Large intestine (tissue), 3 donors: ENCODE results near the gene HAND1. TPM values are rescaled to one million over a fixed set of nuclear protein-coding genes. Genes with fewer than 3 reads are reported as not detected.
"Not testable (repeated sequence)": the region's sequence is repeated elsewhere in the genome, so short reads cannot be mapped to it uniquely, and the experiment has no call there.

ENCODE experiments used
- DNase-seq, 2 donors: peaks; one replicate each; pipeline versions ENCODE4 v3.0.0 to v3.0.0-alpha.2; 2013
- H3K27ac ChIP-seq: one replicate; pipeline ENCODE4 v1.5.1; 2013; ENCODE audit warnings: low read length
- H3K27me3 ChIP-seq: 2 replicates; pipeline ENCODE4 v1.6.1; 2013; ENCODE audit warnings: low read length; ENCODE audit not compliant: control insufficient read depth, insufficient read depth
- H3K36me3 ChIP-seq: 2 replicates; pipeline ENCODE4 v1.6.1; 2013; ENCODE audit warnings: low read length; ENCODE audit not compliant: control insufficient read depth, insufficient read depth
- H3K4me1 ChIP-seq: one replicate; pipeline ENCODE4 v1.6.1; 2013; ENCODE audit warnings: low read length; ENCODE audit not compliant: control insufficient read depth, insufficient read depth
- H3K4me3 ChIP-seq: one replicate; pipeline ENCODE4 v1.5.1; 2013; ENCODE audit warnings: low read length
- H3K9me3 ChIP-seq: one replicate; pipeline ENCODE4 v1.6.1; 2013; ENCODE audit warnings: mild to moderate bottlenecking, low read depth, low read length, moderate library complexity; ENCODE audit not compliant: control insufficient read depth
- WGBS: methylation state at CpG from one replicate; pipeline ENCODE4 v1.1.5; 2013; ENCODE audit warnings: low lambda C conversion rate; ENCODE audit not compliant: insufficient coverage; 5-methylcytosine and 5-hydroxymethylcytosine counted together
- polyA plus RNA-seq: library from polyadenylated mRNA; unstranded; fragments of 120-200 nt; gene quantifications from one replicate; pipeline ENCODE4 v1.2.1, GENCODE V29; 2013

The HAND1 gene
- polyA plus RNA-seq, 1 donor, result 7.8 TPM

- no peaks in the 10 kb centered on the region for H3K9me3 ChIP-seq
- no peak overlapping the region for H3K4me3 ChIP-seq
- WGBS, result no CpG with 5 or more reads among the region's 2 CpGs
- peaks cover 26% of the 10 kb centered on the region for H3K27me3 ChIP-seq
- H3K27ac ChIP-seq, result no peak overlapping the region
- no peaks in the 10 kb centered on the region for H3K36me3 ChIP-seq
- no peak for DNase-seq
- H3K4me1 ChIP-seq, result peaks cover 27% of the 10 kb centered on the region
Observed at GRCh38 chr5:154519359-154519758, 41.3 kb upstream of the HAND1 start.

- peaks cover 19% of the 10 kb centered on the region for H3K4me1 ChIP-seq
- H3K9me3 ChIP-seq, result no peaks in the 10 kb centered on the region
- no peak overlapping the region for H3K27ac ChIP-seq
- H3K4me3 ChIP-seq, result no peak overlapping the region
- WGBS, result no CpG with 5 or more reads among the region's 8 CpGs
- H3K36me3 ChIP-seq, result no peaks in the 10 kb centered on the region
- peaks cover 32% of the 10 kb centered on the region for H3K27me3 ChIP-seq
- DNase-seq, result no peak
Observed at GRCh38 chr5:154518438-154518867, 40.4 kb upstream of the HAND1 start.

- peaks cover 32% of the 10 kb centered on the region for H3K27me3 ChIP-seq
Observed at GRCh38 chr5:154517810-154518437, 39.9 kb upstream of the HAND1 start.

GRCh38 chr5:154517181-154517580 is 39.2 kb upstream of the HAND1 start:
- DNase-seq, result no peak
- WGBS, result no CpG with 5 or more reads among the region's 7 CpGs
- Histone ChIP-seq H3K27me3 (peaks cover 35% of the 10 kb centered on the region), H3K36me3 (no peaks in the 10 kb centered on the region), H3K9me3 (no peaks in the 10 kb centered on the region), H3K4me1 (peaks cover 11% of the 10 kb centered on the region), H3K27ac (no peak overlapping the region), H3K4me3 (no peak overlapping the region)

More at GRCh38 chr5:154517810-154518437, 39.9 kb upstream of the HAND1 start:
- H3K36me3 ChIP-seq, result no peaks in the 10 kb centered on the region
- no peak overlapping the region for H3K4me3 ChIP-seq
- no CpG with 5 or more reads among the region's 9 CpGs for WGBS
- no peak overlapping the region for H3K27ac ChIP-seq
- H3K4me1 ChIP-seq, result peaks cover 14% of the 10 kb centered on the region
- H3K9me3 ChIP-seq, result no peaks in the 10 kb centered on the region
- DNase-seq, result peak; percentile 78 to 85

GRCh38 chr5:154516475-154516874 is 38.4 kb upstream of the HAND1 start:
- no CpG with 5 or more reads among the region's 5 CpGs for WGBS
- H3K9me3 ChIP-seq, result no peaks in the 10 kb centered on the region
- H3K27ac ChIP-seq, result no peak overlapping the region
- no peak for DNase-seq
- H3K4me1 ChIP-seq, result peaks cover 11% of the 10 kb centered on the region
- no peak overlapping the region for H3K4me3 ChIP-seq
- peaks cover 35% of the 10 kb centered on the region for H3K27me3 ChIP-seq
- H3K36me3 ChIP-seq, result no peaks in the 10 kb centered on the region

GRCh38 chr5:154515488-154515887 is 37.5 kb upstream of the HAND1 start:
- H3K36me3 ChIP-seq, H3K9me3 ChIP-seq, H3K4me1 ChIP-seq, DNase-seq, H3K4me3 ChIP-seq, H3K27ac ChIP-seq: not testable (repeated sequence)
- peaks cover 38% of the 10 kb centered on the region for H3K27me3 ChIP-seq
- WGBS, result no CpG with 5 or more reads among the region's 6 CpGs

GRCh38 chr5:154514331-154514730 is 36.3 kb upstream of the HAND1 start:
- Histone ChIP-seq H3K27ac (no peak overlapping the region), H3K4me3 (no peak overlapping the region), H3K36me3 (no peaks in the 10 kb centered on the region), H3K9me3 (no peaks in the 10 kb centered on the region), H3K27me3 (peaks cover 37% of the 10 kb centered on the region), H3K4me1 (peaks cover 7% of the 10 kb centered on the region)
- no peak for DNase-seq
- WGBS, result no CpG with 5 or more reads among the region's 2 CpGs

GRCh38 chr5:154513669-154514084 is 35.6 kb upstream of the HAND1 start:
- no peak for DNase-seq
- 73% methylated on average over 3 of the region's 4 CpGs for WGBS
- peaks cover 32% of the 10 kb centered on the region for H3K27me3 ChIP-seq
- H3K9me3 ChIP-seq, result no peaks in the 10 kb centered on the region
- peaks cover 7% of the 10 kb centered on the region for H3K4me1 ChIP-seq
- no peak overlapping the region for H3K4me3 ChIP-seq
- H3K36me3 ChIP-seq, result no peaks in the 10 kb centered on the region
- no peak overlapping the region for H3K27ac ChIP-seq

GRCh38 chr5:154511984-154512383 is 34.0 kb upstream of the HAND1 start:
- WGBS, result 88% methylated on average over 1 of the region's 2 CpGs
- no peak overlapping the region for H3K27ac ChIP-seq
- H3K27me3 ChIP-seq, result peaks cover 32% of the 10 kb centered on the region

GRCh38 chr5:154509784-154510555 is 31.9 kb upstream of the HAND1 start:
- peaks cover 32% of the 10 kb centered on the region for H3K27me3 ChIP-seq
- H3K4me1 ChIP-seq, result no peaks in the 10 kb centered on the region
- no peak overlapping the region for H3K4me3 ChIP-seq
- 61% methylated on average over 2 of the region's 5 CpGs for WGBS
- H3K27ac ChIP-seq, result no peak overlapping the region
- no peak for DNase-seq
- no peaks in the 10 kb centered on the region for H3K9me3 ChIP-seq
- no peaks in the 10 kb centered on the region for H3K36me3 ChIP-seq

More at GRCh38 chr5:154511984-154512383, 34.0 kb upstream of the HAND1 start:
- no peak overlapping the region for H3K4me3 ChIP-seq
- no peaks in the 10 kb centered on the region for H3K36me3 ChIP-seq
- H3K4me1 ChIP-seq, result no peaks in the 10 kb centered on the region
- no peak for DNase-seq
- H3K9me3 ChIP-seq, result no peaks in the 10 kb centered on the region
